Natural killer cell (primary cell): ENCODE results near the gene KRTAP10-6. TPM values are rescaled to one million over a fixed set of nuclear protein-coding genes. Genes with fewer than 3 reads are reported as not detected.

Experiments
- ATAC-seq, 3 donors: fragments of 150-1000 bp in 2 of 3; fragments of 200-7000 bp in 1 of 3; cut with Tn5 transposase; 1 replicate in 1 of 3; 2 replicates in 2 of 3; pipeline ENCODE4 v1.10.0; 2021; ENCODE audit warnings: mild to moderate bottlenecking in 2 of 3, moderate library complexity in 2 of 3
- DNase-seq, 2 donors: peaks; one replicate each; pipeline versions ENCODE4 v3.0.0 to v3.0.0-alpha.2; 2013 to 2021; ENCODE audit warnings: mixed read lengths in 1 of 2
- H3K27ac ChIP-seq: one replicate; pipeline ENCODE4 v1.5.1; 2013; ENCODE audit warnings: mild to moderate bottlenecking, low read length
- H3K27me3 ChIP-seq: one replicate; pipeline ENCODE4 v1.6.1; 2013; ENCODE audit warnings: low read length; ENCODE audit not compliant: control insufficient read depth, insufficient read depth
- H3K36me3 ChIP-seq: one replicate; pipeline ENCODE4 v1.6.1; 2013; ENCODE audit warnings: low read length; ENCODE audit not compliant: control insufficient read depth, insufficient read depth
- H3K4me1 ChIP-seq: one replicate; pipeline ENCODE4 v1.6.1; 2013; ENCODE audit warnings: low read length; ENCODE audit not compliant: control insufficient read depth, insufficient read depth
- H3K4me3 ChIP-seq: one replicate; pipeline ENCODE4 v1.5.1; 2013; ENCODE audit warnings: low read length
- H3K9me3 ChIP-seq: one replicate; pipeline ENCODE4 v1.6.1; 2013; ENCODE audit warnings: low read length; ENCODE audit not compliant: control insufficient read depth, insufficient read depth
- H3K27ac Mint-ChIP-seq, 2 donors: one replicate each; pipeline ENCODE4 v1.8.0; 2022; ENCODE audit warnings: mild to moderate bottlenecking in 2 of 2, mixed read lengths in 2 of 2, moderate library complexity in 1 of 2
- H3K27me3 Mint-ChIP-seq, 2 donors: one replicate each; pipeline ENCODE4 v1.8.0; 2022; ENCODE audit warnings: low read depth in 2 of 2, mixed read lengths in 2 of 2
- H3K36me3 Mint-ChIP-seq: one replicate; pipeline ENCODE4 v1.8.0; 2022; ENCODE audit warnings: mixed read lengths
- H3K4me1 Mint-ChIP-seq, 2 donors: one replicate each; pipeline ENCODE4 v1.8.0; 2022; ENCODE audit warnings: mixed read lengths in 2 of 2
- H3K4me3 Mint-ChIP-seq: one replicate; pipeline ENCODE4 v1.8.0; 2022; ENCODE audit warnings: mild to moderate bottlenecking, moderate library complexity, mixed read lengths
- H3K9me3 Mint-ChIP-seq, 2 donors: one replicate each; pipeline ENCODE4 v1.8.0; 2022; ENCODE audit warnings: mixed read lengths in 2 of 2
- WGBS: methylation state at CpG from one replicate; pipeline ENCODE4 v1.1.7; 2013; ENCODE audit warnings: missing lambda C conversion rate; ENCODE audit not compliant: insufficient coverage; 5-methylcytosine and 5-hydroxymethylcytosine counted together
- intact Hi-C: fragments of 100-400 bp; cut with micrococcal nuclease; formaldehyde crosslinking; loops from one replicate; pipeline ENCODE4 v1.14.2; 2022
- total RNA-seq, 4 donors: library from RNA; stranded (reverse); fragments of 120-200 nt in 1 of 4; gene quantifications; one replicate each; pipeline versions ENCODE4 v1.2.3 to v1.2.4, GENCODE V29; 2013 to 2022
- TF ChIP-seq, protein P1 (sequence below): fragments of 200-600 bp; IDR thresholded peaks from one replicate; pipeline ENCODE4 v1.8.0; 2022; ENCODE audit warnings: antibody characterized with exemption

KRTAP10-6 gene
- total RNA-seq, 3 donors from 2014 or later (not counting 1 experiment from before 2014, with no cell fraction given) = not detected

DNA sequence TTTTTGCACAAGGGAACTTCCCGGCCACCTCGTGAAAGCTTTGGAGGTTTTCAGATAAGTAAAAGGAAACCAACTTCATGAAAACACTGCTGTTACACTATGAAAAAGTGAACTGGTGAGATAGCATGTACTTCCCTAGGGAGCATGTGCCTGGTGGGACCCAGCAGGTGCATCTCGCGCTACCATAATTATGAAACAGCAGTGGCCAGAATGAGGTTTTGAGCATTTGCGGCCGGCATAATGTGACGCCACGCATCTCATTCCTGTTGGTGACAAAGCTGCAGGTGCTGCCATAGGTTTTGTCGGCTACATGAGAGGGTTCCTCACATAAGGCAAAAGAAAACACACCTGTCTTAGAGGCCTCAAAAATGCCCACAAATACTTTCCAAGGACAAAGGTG is 35.4 kb downstream of the KRTAP10-6 start:
- H3K27me3 ChIP-seq = no peaks in the 10 kb centered on the region
- no peak overlapping the region for H3K4me3 ChIP-seq
- intact Hi-C loops = no loop called here
- no peaks in the 10 kb centered on the region for H3K4me1 ChIP-seq
- Mint-ChIP-seq H3K36me3 (peaks cover 4% of the 10 kb centered on the region), H3K27me3 (peaks cover 7 to 13% of the 10 kb centered on the region in 2 donors), H3K4me3 (no peak overlapping the region), H3K9me3 (no peaks in the 10 kb centered on the region), H3K4me1 (no peaks in the 10 kb centered on the region), H3K27ac (no peak overlapping the region)
- H3K36me3 ChIP-seq = no peaks in the 10 kb centered on the region
- no peak for ATAC-seq
- H3K27ac ChIP-seq = no peak overlapping the region
- TF ChIP-seq, protein P1, sequence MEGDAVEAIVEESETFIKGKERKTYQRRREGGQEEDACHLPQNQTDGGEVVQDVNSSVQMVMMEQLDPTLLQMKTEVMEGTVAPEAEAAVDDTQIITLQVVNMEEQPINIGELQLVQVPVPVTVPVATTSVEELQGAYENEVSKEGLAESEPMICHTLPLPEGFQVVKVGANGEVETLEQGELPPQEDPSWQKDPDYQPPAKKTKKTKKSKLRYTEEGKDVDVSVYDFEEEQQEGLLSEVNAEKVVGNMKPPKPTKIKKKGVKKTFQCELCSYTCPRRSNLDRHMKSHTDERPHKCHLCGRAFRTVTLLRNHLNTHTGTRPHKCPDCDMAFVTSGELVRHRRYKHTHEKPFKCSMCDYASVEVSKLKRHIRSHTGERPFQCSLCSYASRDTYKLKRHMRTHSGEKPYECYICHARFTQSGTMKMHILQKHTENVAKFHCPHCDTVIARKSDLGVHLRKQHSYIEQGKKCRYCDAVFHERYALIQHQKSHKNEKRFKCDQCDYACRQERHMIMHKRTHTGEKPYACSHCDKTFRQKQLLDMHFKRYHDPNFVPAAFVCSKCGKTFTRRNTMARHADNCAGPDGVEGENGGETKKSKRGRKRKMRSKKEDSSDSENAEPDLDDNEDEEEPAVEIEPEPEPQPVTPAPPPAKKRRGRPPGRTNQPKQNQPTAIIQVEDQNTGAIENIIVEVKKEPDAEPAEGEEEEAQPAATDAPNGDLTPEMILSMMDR = no peak
- H3K9me3 ChIP-seq = no peaks in the 10 kb centered on the region
- peak in 1 of 2 donors; percentile 14 for DNase-seq
- WGBS = 59% methylated on average over 9 of the region's 9 CpGs

DNA sequence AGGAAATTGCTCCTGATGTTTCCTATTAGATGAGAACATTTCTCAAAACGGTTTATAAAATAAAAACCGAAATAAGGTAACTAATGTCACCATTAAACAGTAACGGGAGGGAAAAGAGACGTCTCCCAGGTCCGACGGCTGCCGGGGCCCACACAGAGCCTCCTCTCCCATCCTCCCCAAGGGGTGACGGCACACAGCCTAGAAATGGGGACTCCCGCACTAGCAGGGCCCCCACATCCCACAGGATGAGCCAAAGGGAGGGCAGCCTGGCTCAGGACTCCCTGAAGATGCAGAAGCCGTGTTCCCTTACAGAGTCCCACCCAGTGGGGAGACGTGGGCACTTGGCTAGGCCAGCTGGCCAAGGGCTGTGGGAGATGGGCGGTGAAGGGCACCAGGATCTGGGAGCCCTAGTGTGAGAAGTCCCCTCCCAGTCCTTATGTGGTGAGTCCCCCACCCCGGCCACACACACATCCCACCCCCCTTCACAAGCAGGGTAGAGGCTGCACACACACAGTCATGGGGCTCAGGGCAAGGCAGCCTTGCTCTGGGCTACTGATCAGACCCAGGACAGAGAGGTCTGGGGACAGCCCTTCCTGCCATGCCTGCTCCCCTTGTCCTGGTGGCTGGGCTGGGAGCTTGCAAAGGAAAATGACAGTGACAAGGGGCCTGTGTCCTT is 37.0 kb downstream of the KRTAP10-6 start:
- H3K4me1 ChIP-seq = no peaks in the 10 kb centered on the region
- H3K4me3 Mint-ChIP-seq = no peak overlapping the region
- no peak overlapping the region for H3K27ac Mint-ChIP-seq
- TF ChIP-seq, protein P1 = no peak
- no peak for DNase-seq
- H3K9me3 Mint-ChIP-seq = no peaks in the 10 kb centered on the region
- peaks cover 7 to 16% of the 10 kb centered on the region in 2 donors for H3K27me3 Mint-ChIP-seq
- no peaks in the 10 kb centered on the region for H3K36me3 Mint-ChIP-seq
- H3K27ac ChIP-seq = no peak overlapping the region
- WGBS = 85% methylated on average over 13 of the region's 13 CpGs
- H3K9me3 ChIP-seq = no peaks in the 10 kb centered on the region
- intact Hi-C loops = no loop called here
- H3K4me1 Mint-ChIP-seq = peaks cover 0 to 8% of the 10 kb centered on the region in 2 donors
- H3K36me3 ChIP-seq = no peaks in the 10 kb centered on the region
- H3K27me3 ChIP-seq = no peaks in the 10 kb centered on the region
- H3K4me3 ChIP-seq = no peak overlapping the region
- ATAC-seq = no peak

DNA sequence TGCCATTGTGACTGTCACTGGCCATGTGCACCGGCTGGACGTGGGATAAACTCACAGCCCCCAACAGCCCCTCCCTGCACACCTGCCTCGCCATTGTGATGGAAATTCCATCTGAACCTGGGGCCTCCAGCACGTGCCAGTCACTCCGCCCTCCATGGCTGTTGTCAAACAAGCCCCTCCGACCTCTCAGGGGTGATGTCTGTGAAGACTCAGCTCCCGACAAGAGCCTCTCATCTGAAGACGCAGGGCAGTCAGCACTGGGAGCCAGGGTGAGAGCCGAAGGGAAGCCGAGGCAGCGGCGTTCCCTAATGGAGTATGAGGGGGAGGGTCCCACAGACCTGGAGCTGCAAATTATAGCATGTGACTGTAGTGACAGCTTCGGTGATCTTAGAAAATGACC is 39.6 kb downstream of the KRTAP10-6 start:
- Histone ChIP-seq H3K36me3 (no peaks in the 10 kb centered on the region), H3K4me3 (no peak overlapping the region), H3K27ac (no peak overlapping the region), H3K27me3 (no peaks in the 10 kb centered on the region), H3K9me3 (no peaks in the 10 kb centered on the region), H3K4me1 (peaks cover 4% of the 10 kb centered on the region)
- peaks cover 0 to 1% of the 10 kb centered on the region in 2 donors for H3K9me3 Mint-ChIP-seq
- no peak overlapping the region for H3K27ac Mint-ChIP-seq
- H3K4me1 Mint-ChIP-seq = peaks cover 12 to 21% of the 10 kb centered on the region in 2 donors
- H3K36me3 Mint-ChIP-seq = peaks cover 3% of the 10 kb centered on the region
- H3K4me3 Mint-ChIP-seq = no peak overlapping the region
- TF ChIP-seq, protein P1 = no peak
- intact Hi-C loops = no loop called here
- ATAC-seq (no peak), DNase-seq (no peak)
- WGBS = 90% methylated on average over 13 of the region's 13 CpGs
- peaks cover 7 to 11% of the 10 kb centered on the region in 2 donors for H3K27me3 Mint-ChIP-seq

DNA sequence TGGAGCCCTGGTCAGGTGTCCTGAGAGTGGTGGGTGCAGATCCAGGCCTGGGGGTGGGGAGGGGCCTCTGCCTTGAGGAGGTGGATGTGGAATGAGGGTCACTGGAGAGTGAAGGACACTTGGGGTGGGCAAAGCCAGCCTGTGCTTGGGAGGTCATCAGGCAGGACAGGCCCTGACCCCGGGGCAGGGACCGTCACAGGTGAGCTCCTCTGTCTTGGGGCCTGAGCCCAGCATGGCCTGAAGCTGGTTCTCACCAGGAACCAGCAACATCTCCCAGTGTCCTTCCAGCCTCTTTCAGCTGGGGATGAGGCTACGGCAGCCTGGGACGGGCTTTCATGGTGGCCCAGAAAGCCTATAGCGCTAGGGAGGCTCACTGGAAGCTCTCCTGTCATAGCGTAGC is 40.2 kb downstream of the KRTAP10-6 start:
- peaks cover 2 to 5% of the 10 kb centered on the region in 2 donors for H3K9me3 Mint-ChIP-seq
- intact Hi-C loops = no loop called here
- no peak for ATAC-seq
- WGBS = 93% methylated on average over 6 of the region's 6 CpGs
- Histone ChIP-seq H3K4me3 (no peak overlapping the region), H3K27ac (no peak overlapping the region), H3K36me3 (no peaks in the 10 kb centered on the region), H3K27me3 (no peaks in the 10 kb centered on the region), H3K9me3 (no peaks in the 10 kb centered on the region), H3K4me1 (peaks cover 7% of the 10 kb centered on the region)
- H3K27ac Mint-ChIP-seq = no peak overlapping the region
- DNase-seq = no peak
- peaks cover 17 to 27% of the 10 kb centered on the region in 2 donors for H3K4me1 Mint-ChIP-seq
- peaks cover 7 to 11% of the 10 kb centered on the region in 2 donors for H3K27me3 Mint-ChIP-seq
- H3K36me3 Mint-ChIP-seq = peaks cover 9% of the 10 kb centered on the region
- TF ChIP-seq, protein P1 = no peak
- no peak overlapping the region for H3K4me3 Mint-ChIP-seq
